ENCODE measurements around the gene PPY. TPM values are rescaled to one million over a fixed set of nuclear protein-coding genes. Genes with fewer than 3 reads are reported as not detected.

PPY gene
- total RNA-seq, 6 donors from 2014 or later: not detected

DNA sequence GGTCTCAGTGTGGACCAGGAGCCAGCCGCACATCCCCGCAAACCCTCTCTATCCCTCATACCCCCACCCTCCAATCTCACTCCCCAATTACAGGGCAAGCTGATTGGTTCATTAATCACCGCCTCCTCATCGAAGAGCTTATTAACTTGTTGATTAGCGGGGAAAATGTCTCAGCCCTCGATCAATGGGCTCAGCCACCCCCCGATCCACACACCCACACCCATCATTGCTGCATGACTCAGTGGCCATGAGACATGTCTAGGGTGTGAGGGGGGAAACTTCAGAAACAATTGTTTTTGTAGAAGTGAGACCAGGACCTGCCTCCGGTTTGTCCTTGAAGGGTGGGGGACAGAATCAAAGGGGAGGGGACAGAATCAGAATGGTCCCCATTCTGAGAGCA lies 13.9 kb upstream of the PPY start:
- TF ChIP-seq POLR2A (IDR thresholded peaks at IDR 0.05) (no peak), POLR2AphosphoS5 (IDR thresholded peaks at IDR 0.05) (no peak), EP300 (IDR thresholded peaks at IDR 0.05) (no peak)
- TF ChIP-seq, protein P1, sequence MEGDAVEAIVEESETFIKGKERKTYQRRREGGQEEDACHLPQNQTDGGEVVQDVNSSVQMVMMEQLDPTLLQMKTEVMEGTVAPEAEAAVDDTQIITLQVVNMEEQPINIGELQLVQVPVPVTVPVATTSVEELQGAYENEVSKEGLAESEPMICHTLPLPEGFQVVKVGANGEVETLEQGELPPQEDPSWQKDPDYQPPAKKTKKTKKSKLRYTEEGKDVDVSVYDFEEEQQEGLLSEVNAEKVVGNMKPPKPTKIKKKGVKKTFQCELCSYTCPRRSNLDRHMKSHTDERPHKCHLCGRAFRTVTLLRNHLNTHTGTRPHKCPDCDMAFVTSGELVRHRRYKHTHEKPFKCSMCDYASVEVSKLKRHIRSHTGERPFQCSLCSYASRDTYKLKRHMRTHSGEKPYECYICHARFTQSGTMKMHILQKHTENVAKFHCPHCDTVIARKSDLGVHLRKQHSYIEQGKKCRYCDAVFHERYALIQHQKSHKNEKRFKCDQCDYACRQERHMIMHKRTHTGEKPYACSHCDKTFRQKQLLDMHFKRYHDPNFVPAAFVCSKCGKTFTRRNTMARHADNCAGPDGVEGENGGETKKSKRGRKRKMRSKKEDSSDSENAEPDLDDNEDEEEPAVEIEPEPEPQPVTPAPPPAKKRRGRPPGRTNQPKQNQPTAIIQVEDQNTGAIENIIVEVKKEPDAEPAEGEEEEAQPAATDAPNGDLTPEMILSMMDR (IDR thresholded peaks at IDR 0.05): no peak
- Histone ChIP-seq H3K36me3 (no peaks in the 10 kb centered on the region), H3K27me3 (peaks cover 0 to 20% (median 9%) of the 10 kb centered on the region in 4 donors), H3K4me1 (peaks cover 9 to 16% (median 13%) of the 10 kb centered on the region in 4 donors), H3K9me3 (no peaks in the 10 kb centered on the region), H3K4me3 (no peak overlapping the region), H3K27ac (no peak overlapping the region)
- no peak for DNase-seq
- 80 to 86% methylated on average over 8 of the region's 8 CpGs for WGBS, 2 donors
- ATAC-seq (ENCODE audit: low FRiP score in 2 of 2): no peak

DNA sequence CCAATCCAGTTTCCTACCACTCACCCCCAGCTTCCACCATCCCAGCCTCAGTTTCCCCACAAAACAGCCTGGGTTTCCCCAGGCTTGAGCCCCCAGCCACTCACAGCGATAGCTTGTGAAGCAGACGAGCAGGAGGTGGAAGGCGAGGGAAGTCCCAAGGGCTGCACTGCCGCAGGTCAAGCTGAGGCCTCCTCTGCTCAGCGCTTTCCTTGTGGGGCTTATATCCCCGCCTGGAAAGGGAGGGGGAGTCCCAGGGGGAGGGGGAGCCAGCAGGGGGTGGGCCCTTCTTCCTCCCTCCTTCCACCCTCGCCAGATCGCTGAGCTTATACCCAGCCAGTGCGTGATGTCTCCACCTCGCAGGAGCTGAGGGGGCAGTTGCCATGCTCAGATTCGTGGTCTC lies 11.5 kb upstream of the PPY start, which contains the start of gene PYY:
TSS of gene PYY (minus strand) at position 195 of the 400 bp plus-strand sequence. CDS start 457 bp downstream, outside the sequence.
- Histone ChIP-seq H3K9me3 (no peaks in the 10 kb centered on the region), H3K27ac (no peak within 1 kb of the TSS), H3K27me3 (peaks cover 0 to 24% (median 11%) of the 10 kb centered on the region in 4 donors), H3K4me3 (peak within 1 kb of the TSS in 1 of 4 donors; percentile 0), H3K4me1 (peaks cover 9 to 16% (median 13%) of the 10 kb centered on the region in 4 donors), H3K36me3 (no peaks in the 10 kb centered on the region)
- TF ChIP-seq EP300 (IDR thresholded peaks at IDR 0.05) (no peak), POLR2A (IDR thresholded peaks at IDR 0.05) (no peak), POLR2AphosphoS5 (IDR thresholded peaks at IDR 0.05) (no peak)
- TF ChIP-seq, protein P1 (IDR thresholded peaks at IDR 0.05): no peak
- DNase-seq (no peak), ATAC-seq (ENCODE audit: low FRiP score in 2 of 2) (no peak)
- WGBS, 2 donors: 68% methylated on average over 10 of the region's 11 CpGs; no CpG with 5 or more reads in 1 of the 2 donors

DNA sequence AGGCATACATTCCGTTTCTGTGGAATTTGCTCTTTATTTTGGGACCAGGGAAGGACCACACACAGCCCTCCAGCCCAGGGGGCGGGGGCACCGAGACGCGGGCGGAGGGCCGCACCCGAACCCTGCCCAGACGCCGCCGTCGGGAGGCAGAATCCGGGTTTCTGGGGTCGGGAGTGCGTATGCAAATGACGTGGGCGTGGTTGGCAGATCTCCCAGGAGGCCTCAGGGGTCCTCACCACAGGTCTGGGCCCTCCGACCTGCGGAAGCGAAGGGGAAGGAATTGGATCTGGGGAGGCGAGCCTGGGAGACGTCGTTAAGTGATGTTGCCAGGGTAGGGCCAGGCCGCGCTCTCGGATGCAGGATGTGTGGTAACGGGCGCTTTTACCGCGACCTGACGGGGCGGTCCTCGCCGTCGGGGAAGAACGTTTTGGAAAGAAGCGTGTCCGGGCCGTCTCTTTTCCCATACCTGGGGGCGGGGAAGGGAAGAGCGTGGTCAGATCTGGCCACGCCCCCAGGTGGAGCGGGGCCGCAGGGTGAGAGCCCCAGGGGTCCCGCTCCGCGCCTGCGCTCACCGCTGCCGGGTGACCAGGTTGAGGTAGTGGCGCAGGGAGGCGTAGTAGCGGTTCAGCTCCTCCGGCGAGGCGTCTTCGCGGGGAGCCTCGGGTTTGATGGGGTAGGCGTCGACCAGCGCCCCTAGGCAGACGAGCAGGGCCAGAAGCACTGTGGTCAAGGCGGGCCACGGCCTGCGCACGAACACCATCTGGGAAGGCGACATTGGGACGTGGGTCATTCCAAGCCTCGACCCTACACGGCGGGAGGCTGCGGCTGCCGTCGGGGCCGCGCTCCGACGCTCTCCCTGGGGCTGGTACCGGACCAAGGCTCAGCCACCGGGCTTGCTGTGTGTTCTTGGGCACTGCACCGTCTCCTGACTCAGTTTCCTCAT lies 10.7 kb upstream of the PPY start:
- DNase-seq (peak in 1 of 2 donors; percentile 78), ATAC-seq (ENCODE audit: low FRiP score in 2 of 2) (peak in 1 of 2 donors; percentile 6)
- TF ChIP-seq POLR2AphosphoS5 (IDR thresholded peaks at IDR 0.05) (no peak), POLR2A (IDR thresholded peaks at IDR 0.05) (no peak), EP300 (IDR thresholded peaks at IDR 0.05) (no peak)
- TF ChIP-seq, protein P1 (IDR thresholded peaks at IDR 0.05): no peak
- Histone ChIP-seq H3K4me1 (peaks cover 9 to 16% (median 13%) of the 10 kb centered on the region in 4 donors), H3K36me3 (no peaks in the 10 kb centered on the region), H3K27ac (no peak overlapping the region), H3K9me3 (no peaks in the 10 kb centered on the region), H3K27me3 (peaks cover 0 to 24% (median 11%) of the 10 kb centered on the region in 4 donors), H3K4me3 (peak overlapping the region in 1 of 4 donors; percentile 0)
- WGBS, 2 donors: 3 to 6% methylated on average over 8 to 30 of the region's 82 CpGs

DNA sequence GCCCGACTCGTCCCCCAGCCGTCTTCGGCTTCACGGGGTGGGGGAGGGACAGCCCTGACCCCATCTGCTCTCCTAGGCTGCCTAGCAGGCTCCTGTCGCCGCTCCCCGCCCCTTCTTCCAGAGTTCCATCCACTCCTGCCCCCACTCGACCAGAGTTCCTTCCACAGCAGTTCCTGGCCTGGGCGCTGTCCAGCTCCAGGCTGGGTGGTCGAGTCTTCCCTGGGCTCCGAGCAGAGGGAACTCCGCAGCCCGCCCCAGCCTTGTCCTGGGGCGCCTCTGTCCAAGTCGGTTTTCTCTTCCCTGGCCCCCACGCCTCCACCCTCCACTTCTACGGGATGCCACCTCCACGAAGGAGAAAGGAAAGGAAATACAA lies 10.1 kb upstream of the PPY start:
- WGBS, 2 donors: 15 to 30% methylated on average over 19 of the region's 19 CpGs
- TF ChIP-seq EP300 (IDR thresholded peaks at IDR 0.05): no peak
- no peak for TF ChIP-seq POLR2AphosphoS5 (IDR thresholded peaks at IDR 0.05)
- no peak for TF ChIP-seq POLR2A (IDR thresholded peaks at IDR 0.05)
- TF ChIP-seq, protein P1 (IDR thresholded peaks at IDR 0.05): no peak
- H3K36me3 ChIP-seq: no peaks in the 10 kb centered on the region
- no peaks in the 10 kb centered on the region for H3K9me3 ChIP-seq
- H3K27ac ChIP-seq: no peak overlapping the region
- H3K27me3 ChIP-seq: peaks cover 0 to 24% (median 11%) of the 10 kb centered on the region in 4 donors
- peak in 1 of 2 donors; percentile 22 for ATAC-seq (ENCODE audit: low FRiP score in 2 of 2)
- DNase-seq: peak in 1 of 2 donors; percentile 61
- peaks cover 9 to 19% (median 13%) of the 10 kb centered on the region in 4 donors for H3K4me1 ChIP-seq
- no peak overlapping the region for H3K4me3 ChIP-seq
